ENCODE data around the gene MDGA2. TPM values are rescaled to one million over a fixed set of nuclear protein-coding genes. Genes with fewer than 3 reads are reported as not detected.

The MDGA2 gene
- total RNA-seq, 1 donor from 2014 or later, result 8.1 TPM

DNA sequence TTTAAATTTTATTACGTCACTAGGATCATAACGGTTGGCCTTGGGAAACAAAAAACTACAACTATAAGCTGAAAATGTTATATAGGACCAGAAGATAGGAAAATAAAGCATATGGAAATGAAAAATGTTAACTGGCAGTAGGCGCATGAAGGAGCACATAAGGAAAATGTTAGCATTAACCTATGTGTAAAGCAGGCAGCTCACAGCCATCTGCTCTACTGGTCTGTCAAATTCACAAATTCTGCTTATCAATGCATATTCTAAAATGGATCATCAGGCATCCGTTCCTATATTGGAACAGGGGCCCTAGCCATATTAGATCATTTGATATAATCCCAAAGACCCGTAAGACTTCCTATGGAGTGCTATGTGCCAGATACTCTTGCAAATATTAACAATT, 263.9 kb downstream of the MDGA2 start:
- H3K27me3 Mint-ChIP-seq (ENCODE audit: unreplicated experiment), result no peaks in the 10 kb centered on the region
- H3K4me1 Mint-ChIP-seq (ENCODE audit: unreplicated experiment), result no peaks in the 10 kb centered on the region
- no peaks in the 10 kb centered on the region for H3K36me3 Mint-ChIP-seq (ENCODE audit: low read depth, unreplicated experiment)
- TF ChIP-seq CTCF (IDR thresholded peaks at IDR 0.05; ENCODE audit: unreplicated experiment), result no peak
- no peaks in the 10 kb centered on the region for H3K9me3 Mint-ChIP-seq (ENCODE audit: unreplicated experiment)
- H3K27ac Mint-ChIP-seq (ENCODE audit: unreplicated experiment), result no peak overlapping the region
- no peak for DNase-seq (ENCODE audit: low spot score)
- no peak overlapping the region for H3K4me3 Mint-ChIP-seq (ENCODE audit: unreplicated experiment)

GRCh38 chr14:47392326-47392725, 283.1 kb downstream of the MDGA2 start:
- Mint-ChIP-seq H3K27ac (ENCODE audit: unreplicated experiment) (no peak overlapping the region), H3K27me3 (ENCODE audit: unreplicated experiment) (no peaks in the 10 kb centered on the region), H3K36me3 (ENCODE audit: low read depth, unreplicated experiment) (no peaks in the 10 kb centered on the region), H3K9me3 (ENCODE audit: unreplicated experiment) (no peaks in the 10 kb centered on the region), H3K4me3 (ENCODE audit: unreplicated experiment) (no peak overlapping the region), H3K4me1 (ENCODE audit: unreplicated experiment) (no peaks in the 10 kb centered on the region)
- no peak for DNase-seq (ENCODE audit: low spot score)
- no peak for TF ChIP-seq CTCF (IDR thresholded peaks at IDR 0.05; ENCODE audit: unreplicated experiment)

DNA sequence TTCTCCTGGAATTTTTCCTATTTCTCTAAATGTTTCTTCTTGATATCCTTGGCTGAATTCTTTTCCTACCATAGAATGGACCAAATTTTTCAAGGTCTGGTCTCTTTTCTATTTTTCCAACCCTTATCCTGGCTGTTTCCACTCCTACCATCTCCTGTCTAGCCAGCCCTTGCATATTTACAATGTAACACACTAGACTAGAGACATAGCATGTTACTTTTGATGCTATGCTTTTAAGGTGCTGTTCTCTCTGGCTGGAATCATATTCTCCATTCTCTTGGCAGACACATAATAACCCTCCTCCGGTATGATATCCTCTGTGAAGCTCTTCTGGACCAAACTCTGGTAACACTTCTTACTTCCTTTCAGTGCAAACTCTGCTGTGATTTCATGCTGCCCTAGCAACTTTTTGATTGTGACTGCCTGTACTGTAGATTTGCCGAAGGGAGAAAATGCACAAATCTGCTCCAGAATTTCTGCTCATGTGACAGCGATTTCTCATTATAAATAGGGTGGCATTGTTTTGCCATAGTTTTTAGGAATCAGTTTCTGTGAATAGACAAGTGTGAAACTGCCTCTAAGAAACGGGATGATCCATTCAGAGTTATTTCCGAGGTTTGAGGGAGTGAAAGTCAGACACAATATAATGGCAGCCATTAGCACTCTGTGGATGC, 284.4 kb downstream of the MDGA2 start:
- DNase-seq (ENCODE audit: low spot score), result no peak
- H3K9me3 Mint-ChIP-seq (ENCODE audit: unreplicated experiment), result no peaks in the 10 kb centered on the region
- H3K4me1 Mint-ChIP-seq (ENCODE audit: unreplicated experiment), result no peaks in the 10 kb centered on the region
- no peak for TF ChIP-seq CTCF (IDR thresholded peaks at IDR 0.05; ENCODE audit: unreplicated experiment)
- no peak overlapping the region for H3K27ac Mint-ChIP-seq (ENCODE audit: unreplicated experiment)
- no peaks in the 10 kb centered on the region for H3K27me3 Mint-ChIP-seq (ENCODE audit: unreplicated experiment)
- H3K4me3 Mint-ChIP-seq (ENCODE audit: unreplicated experiment), result no peak overlapping the region
- H3K36me3 Mint-ChIP-seq (ENCODE audit: low read depth, unreplicated experiment), result no peaks in the 10 kb centered on the region

- Mint-ChIP-seq H3K27me3 (ENCODE audit: unreplicated experiment) (no peaks in the 10 kb centered on the region), H3K4me1 (ENCODE audit: unreplicated experiment) (no peaks in the 10 kb centered on the region), H3K4me3 (ENCODE audit: unreplicated experiment) (no peak overlapping the region), H3K27ac (ENCODE audit: unreplicated experiment) (no peak overlapping the region), H3K36me3 (ENCODE audit: low read depth, unreplicated experiment) (no peaks in the 10 kb centered on the region), H3K9me3 (ENCODE audit: unreplicated experiment) (no peaks in the 10 kb centered on the region)
- DNase-seq (ENCODE audit: low spot score), result no peak
- TF ChIP-seq CTCF (IDR thresholded peaks at IDR 0.05; ENCODE audit: unreplicated experiment), result no peak
Observed at GRCh38 chr14:47389535-47389934, 285.9 kb downstream of the MDGA2 start.

DNA sequence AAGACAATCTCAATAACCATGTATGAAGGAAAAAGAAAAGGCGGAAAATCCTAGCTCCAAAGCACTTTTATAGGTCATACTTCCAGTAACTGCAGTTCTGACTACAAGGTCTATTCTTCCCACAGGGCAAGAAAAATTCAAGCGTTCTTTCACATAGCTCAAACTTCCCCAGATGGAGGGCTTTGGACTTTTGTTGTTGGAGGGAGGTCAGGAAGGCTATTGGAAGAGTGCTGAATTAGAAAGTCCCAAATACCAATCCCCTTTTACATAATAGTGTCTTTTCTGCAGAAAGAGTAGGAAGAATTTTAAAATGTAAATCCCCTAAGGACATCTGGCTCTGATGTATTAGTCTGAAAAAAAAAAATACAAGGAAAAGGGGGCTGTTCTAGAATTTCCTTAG, 309.4 kb downstream of the MDGA2 start:
- Mint-ChIP-seq H3K9me3 (ENCODE audit: unreplicated experiment) (no peaks in the 10 kb centered on the region), H3K4me1 (ENCODE audit: unreplicated experiment) (no peaks in the 10 kb centered on the region), H3K36me3 (ENCODE audit: low read depth, unreplicated experiment) (no peaks in the 10 kb centered on the region), H3K27ac (ENCODE audit: unreplicated experiment) (no peak overlapping the region), H3K27me3 (ENCODE audit: unreplicated experiment) (no peaks in the 10 kb centered on the region), H3K4me3 (ENCODE audit: unreplicated experiment) (no peak overlapping the region)
- DNase-seq (ENCODE audit: low spot score), result no peak
- no peak for TF ChIP-seq CTCF (IDR thresholded peaks at IDR 0.05; ENCODE audit: unreplicated experiment)

All from endothelial cell (in vitro differentiated cells).